HFF-Myc (cell line): ENCODE results near the gene ZNF579.

ENCODE experiments used
- DNase-seq: peaks from one replicate; pipeline ENCODE4 v3.0.0-alpha.2; 2011; ENCODE audit warnings: low read depth; ENCODE audit errors: extremely low read depth
- H3K4me3 ChIP-seq: replicated peaks from 2 replicates; pipeline ENCODE4 v1.5.1; 2011; ENCODE audit warnings: low read depth, mild to moderate bottlenecking, control low read depth, low read length
- TF ChIP-seq, protein P1 (sequence below): IDR thresholded peaks from 2 replicates; pipeline ENCODE4 v1.5.1; 2012; ENCODE audit warnings: mild to moderate bottlenecking, low read depth, low read length, control low read depth; ENCODE audit errors: missing control alignments

ZNF579 gene

GRCh38 chr19:55617426-55617825 is 36.8 kb upstream of the ZNF579 start:
- TF ChIP-seq, protein P1, sequence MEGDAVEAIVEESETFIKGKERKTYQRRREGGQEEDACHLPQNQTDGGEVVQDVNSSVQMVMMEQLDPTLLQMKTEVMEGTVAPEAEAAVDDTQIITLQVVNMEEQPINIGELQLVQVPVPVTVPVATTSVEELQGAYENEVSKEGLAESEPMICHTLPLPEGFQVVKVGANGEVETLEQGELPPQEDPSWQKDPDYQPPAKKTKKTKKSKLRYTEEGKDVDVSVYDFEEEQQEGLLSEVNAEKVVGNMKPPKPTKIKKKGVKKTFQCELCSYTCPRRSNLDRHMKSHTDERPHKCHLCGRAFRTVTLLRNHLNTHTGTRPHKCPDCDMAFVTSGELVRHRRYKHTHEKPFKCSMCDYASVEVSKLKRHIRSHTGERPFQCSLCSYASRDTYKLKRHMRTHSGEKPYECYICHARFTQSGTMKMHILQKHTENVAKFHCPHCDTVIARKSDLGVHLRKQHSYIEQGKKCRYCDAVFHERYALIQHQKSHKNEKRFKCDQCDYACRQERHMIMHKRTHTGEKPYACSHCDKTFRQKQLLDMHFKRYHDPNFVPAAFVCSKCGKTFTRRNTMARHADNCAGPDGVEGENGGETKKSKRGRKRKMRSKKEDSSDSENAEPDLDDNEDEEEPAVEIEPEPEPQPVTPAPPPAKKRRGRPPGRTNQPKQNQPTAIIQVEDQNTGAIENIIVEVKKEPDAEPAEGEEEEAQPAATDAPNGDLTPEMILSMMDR = no peak
- no peak for DNase-seq
- H3K4me3 ChIP-seq = no peak overlapping the region

- TF ChIP-seq, protein P1 = no peak
- H3K4me3 ChIP-seq = no peak overlapping the region
- DNase-seq = no peak
Observed at GRCh38 chr19:55616395-55616875, 35.8 kb upstream of the ZNF579 start.

DNA sequence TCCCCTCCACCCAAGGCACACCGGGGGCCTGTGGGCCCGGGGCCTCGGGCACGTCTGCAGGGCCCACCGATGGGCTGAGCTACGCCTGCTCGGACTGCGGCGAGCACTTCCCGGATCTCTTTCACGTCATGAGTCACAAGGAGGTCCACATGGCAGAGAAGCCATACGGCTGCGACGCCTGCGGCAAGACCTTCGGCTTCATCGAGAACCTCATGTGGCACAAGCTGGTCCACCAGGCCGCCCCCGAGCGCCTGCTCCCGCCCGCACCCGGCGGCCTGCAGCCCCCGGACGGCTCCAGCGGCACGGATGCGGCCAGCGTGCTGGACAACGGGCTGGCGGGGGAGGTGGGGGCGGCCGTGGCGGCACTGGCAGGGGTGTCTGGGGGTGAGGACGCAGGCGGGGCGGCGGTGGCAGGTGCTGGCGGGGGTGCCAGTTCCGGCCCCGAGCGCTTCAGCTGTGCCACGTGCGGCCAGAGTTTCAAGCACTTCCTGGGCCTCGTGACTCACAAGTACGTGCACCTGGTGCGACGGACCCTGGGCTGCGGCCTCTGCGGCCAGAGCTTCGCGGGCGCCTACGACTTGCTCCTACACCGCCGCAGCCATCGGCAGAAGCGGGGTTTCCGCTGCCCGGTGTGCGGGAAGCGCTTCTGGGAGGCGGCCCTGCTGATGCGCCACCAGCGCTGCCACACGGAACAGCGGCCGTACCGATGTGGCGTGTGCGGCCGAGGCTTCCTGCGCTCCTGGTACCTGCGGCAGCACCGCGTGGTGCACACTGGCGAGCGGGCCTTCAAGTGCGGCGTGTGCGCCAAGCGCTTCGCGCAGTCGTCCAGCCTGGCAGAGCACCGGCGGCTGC is 35.1 kb upstream of the ZNF579 start:
- TF ChIP-seq, protein P1 = no peak
- no peak overlapping the region for H3K4me3 ChIP-seq
- no peak for DNase-seq

DNA sequence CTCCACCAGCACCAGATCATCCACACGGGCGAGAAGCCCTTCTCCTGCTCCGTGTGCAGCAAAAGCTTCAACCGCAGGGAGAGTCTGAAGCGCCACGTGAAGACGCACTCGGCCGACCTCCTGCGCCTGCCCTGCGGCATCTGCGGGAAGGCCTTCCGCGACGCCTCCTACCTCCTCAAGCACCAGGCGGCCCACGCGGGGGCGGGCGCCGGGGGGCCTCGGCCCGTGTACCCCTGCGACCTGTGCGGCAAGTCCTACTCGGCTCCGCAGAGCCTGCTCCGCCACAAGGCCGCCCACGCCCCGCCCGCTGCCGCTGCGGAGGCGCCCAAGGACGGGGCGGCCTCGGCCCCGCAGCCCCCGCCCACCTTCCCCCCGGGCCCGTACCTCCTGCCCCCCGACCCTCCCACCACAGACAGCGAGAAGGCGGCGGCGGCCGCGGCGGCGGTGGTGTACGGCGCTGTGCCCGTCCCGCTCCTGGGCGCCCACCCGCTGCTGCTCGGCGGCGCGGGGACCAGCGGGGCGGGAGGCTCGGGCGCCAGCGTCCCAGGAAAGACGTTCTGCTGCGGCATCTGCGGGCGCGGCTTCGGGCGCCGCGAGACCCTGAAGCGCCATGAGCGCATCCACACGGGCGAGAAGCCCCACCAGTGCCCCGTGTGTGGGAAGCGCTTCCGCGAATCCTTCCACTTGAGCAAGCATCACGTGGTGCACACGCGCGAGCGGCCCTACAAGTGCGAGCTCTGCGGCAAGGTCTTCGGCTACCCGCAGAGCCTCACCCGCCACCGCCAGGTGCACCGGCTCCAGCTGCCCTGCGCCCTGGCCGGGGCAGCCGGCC is 34.3 kb upstream of the ZNF579 start:
- no peak overlapping the region for H3K4me3 ChIP-seq
- TF ChIP-seq, protein P1 = no peak
- DNase-seq = no peak

- no peak overlapping the region for H3K4me3 ChIP-seq
- TF ChIP-seq, protein P1 = no peak
- no peak for DNase-seq
Observed at GRCh38 chr19:55613930-55614710, 33.5 kb upstream of the ZNF579 start.

- H3K4me3 ChIP-seq = no peak overlapping the region
- no peak for DNase-seq
- TF ChIP-seq, protein P1 = no peak
Observed at GRCh38 chr19:55613396-55613795, 32.7 kb upstream of the ZNF579 start.
